Transverse colon (tissue), 4 donors: ENCODE measurements around the gene CMTM3. TPM values are rescaled to one million over a fixed set of nuclear protein-coding genes. Genes with fewer than 3 reads are reported as not detected.

Experiments used
- DNase-seq: peaks from one replicate; pipeline ENCODE4 v3.0.0-alpha.2; 2019
- H3K27ac ChIP-seq, 4 donors: fragments of 200-600 bp; sonication (generic); 2 replicates each; pipeline ENCODE4 v1.5.1; 2016 to 2018; ENCODE audit warnings: inconsistent platforms in 4 of 4
- H3K27me3 ChIP-seq: fragments of 200-600 bp; sonication (generic); 2 replicates; pipeline ENCODE4 v1.5.1; 2017; ENCODE audit warnings: inconsistent platforms
- H3K36me3 ChIP-seq, 4 donors: fragments of 200-600 bp; sonication (generic); 2 replicates each; pipeline ENCODE4 v1.5.1; 2017 to 2019; ENCODE audit warnings: inconsistent platforms in 4 of 4
- H3K4me1 ChIP-seq, 4 donors: fragments of 200-600 bp; sonication (generic); 2 replicates each; pipeline ENCODE4 v1.5.1; 2017 to 2020; ENCODE audit warnings: inconsistent platforms in 4 of 4
- H3K4me3 ChIP-seq, 4 donors: fragments of 200-600 bp; sonication (generic); 1 replicate in 1 of 4; 2 replicates in 3 of 4; pipeline versions ENCODE4 v1.5.1 to v1.6.1; 2017 to 2019; ENCODE audit warnings: inconsistent platforms in 4 of 4
- H3K9me3 ChIP-seq, 2 donors: fragments of 200-600 bp; sonication (generic); 2 replicates each; pipeline ENCODE4 v1.5.1; 2017 to 2019; ENCODE audit warnings: inconsistent platforms in 2 of 2
- CTCF ChIP-seq, 5 experiments: fragments of 200-600 bp in 3 of 5; fragments of 450-650 bp in 2 of 5; sonication (generic) in 3 of 5; IDR thresholded peaks; 1 replicate in 2 of 5; 2 replicates in 3 of 5; pipeline ENCODE4 v1.5.1; 2016 to 2017; ENCODE audit warnings: antibody characterized with exemption in 5 of 5, inconsistent platforms in 3 of 5, mild to moderate bottlenecking in 2 of 5, moderate library complexity in 1 of 5
- EP300 ChIP-seq: sonication (generic); formaldehyde crosslinking; IDR thresholded peaks from one replicate; pipeline ENCODE4 v1.6.1; 2017; ENCODE audit warnings: antibody characterized with exemption, low read depth
- POLR2A ChIP-seq: fragments of 450-650 bp; IDR thresholded peaks from one replicate; pipeline ENCODE4 v1.6.1; 2016; ENCODE audit warnings: antibody characterized with exemption, mild to moderate bottlenecking, moderate library complexity
- POLR2AphosphoS5 ChIP-seq, 3 donors: sonication (generic); formaldehyde crosslinking; IDR thresholded peaks; one replicate each; pipeline ENCODE4 v1.6.1; 2016; ENCODE audit warnings: antibody characterized with exemption in 3 of 3
- WGBS, 2 donors: methylation state at CpG; one replicate each; pipeline ENCODE4 v1.1.5; 2018; ENCODE audit warnings: low coverage in 1 of 2; 5-methylcytosine and 5-hydroxymethylcytosine counted together
- in situ Hi-C, 4 donors: fragments of 200-750 bp; cut with MboI; loops; one replicate each; pipeline versions ENCODE4 v1.15.0 to v1.15.1; 2017; ENCODE audit warnings: low sequenced_read_pairs in 3 of 4, low pct_ligation_motif_present in 1 of 4, low pct_unique_long_range_greater_than_20kb in 1 of 4
- intact Hi-C: fragments of 100-400 bp; cut with DNase I; formaldehyde crosslinking; loops from one replicate; pipeline ENCODE4 v1.15.1; 2023; ENCODE audit warnings: low total_unique reads
- total RNA-seq, 4 donors: library from RNA; depleted of rRNA; stranded (reverse); fragments of >200 nt; gene quantifications; one replicate each; pipeline ENCODE4 v1.1.0, GENCODE V29; 2016

CMTM3 gene
- total RNA-seq, 4 donors from 2014 or later: 2.4 to 11.6 (median 6.1) TPM; not detected in 1

- H3K27me3 ChIP-seq: no peaks in the 10 kb centered on the region
- H3K36me3 ChIP-seq: peaks cover 0 to 5% (median 0%) of the 10 kb centered on the region in 4 donors
- H3K27ac ChIP-seq: no peak overlapping the region
- in situ Hi-C loops: no loop called here
- DNase-seq: no peak
- H3K4me1 ChIP-seq: no peaks in the 10 kb centered on the region
- 85% methylated on average over 5 of the region's 5 CpGs; no CpG with 5 or more reads in 1 of the 2 donors for WGBS, 2 donors
- no peak for TF ChIP-seq EP300
- TF ChIP-seq CTCF (IDR thresholded peaks at IDR 0.05): no peak
- H3K9me3 ChIP-seq: no peaks in the 10 kb centered on the region
- intact Hi-C loops: no loop called here
- no peak overlapping the region for H3K4me3 ChIP-seq
These were observed 31.7 kb downstream of the CMTM3 start for GRCh38 chr16:66636199-66636598.

GRCh38 chr16:66637806-66638205 lies 33.3 kb downstream of the CMTM3 start:
- Histone ChIP-seq H3K36me3 (peaks cover 0 to 5% (median 0%) of the 10 kb centered on the region in 4 donors), H3K27me3 (no peaks in the 10 kb centered on the region), H3K27ac (no peak overlapping the region), H3K9me3 (no peaks in the 10 kb centered on the region), H3K4me3 (no peak overlapping the region), H3K4me1 (no peaks in the 10 kb centered on the region)
- intact Hi-C loops: no loop called here
- WGBS, 2 donors: 91 to 100% methylated on average over 2 to 3 of the region's 3 CpGs
- DNase-seq: no peak
- TF ChIP-seq POLR2A: no peak
- in situ Hi-C loops: no loop called here

GRCh38 chr16:66639091-66639885 lies 34.8 kb downstream of the CMTM3 start:
- WGBS, 2 donors: 86 to 87% methylated on average over 5 to 6 of the region's 6 CpGs
- in situ Hi-C loops: no loop called here

GRCh38 chr16:66640724-66641314 lies 36.3 kb downstream of the CMTM3 start:
- H3K27ac ChIP-seq: no peak overlapping the region
- in situ Hi-C loops (no loop called here), intact Hi-C loops (no loop called here)
- WGBS, 2 donors: 90% methylated on average over 3 of the region's 3 CpGs; no CpG with 5 or more reads in 1 of the 2 donors
- no peak for DNase-seq
- peaks cover 0 to 4% (median 0%) of the 10 kb centered on the region in 4 donors for H3K36me3 ChIP-seq
- H3K4me1 ChIP-seq: no peaks in the 10 kb centered on the region
- no peaks in the 10 kb centered on the region for H3K9me3 ChIP-seq
- TF ChIP-seq EP300: no peak
- no peak for TF ChIP-seq POLR2A
- TF ChIP-seq CTCF (IDR thresholded peaks at IDR 0.05): no peak
- no peak for TF ChIP-seq POLR2AphosphoS5 (IDR thresholded peaks at IDR 0.05)
- no peak overlapping the region for H3K4me3 ChIP-seq
- no peaks in the 10 kb centered on the region for H3K27me3 ChIP-seq

More at GRCh38 chr16:66639091-66639885, 34.8 kb downstream of the CMTM3 start:
- Histone ChIP-seq H3K27me3 (no peaks in the 10 kb centered on the region), H3K4me1 (no peaks in the 10 kb centered on the region), H3K27ac (no peak overlapping the region), H3K4me3 (no peak overlapping the region), H3K9me3 (no peaks in the 10 kb centered on the region), H3K36me3 (peaks cover 0 to 5% (median 0%) of the 10 kb centered on the region in 4 donors)
- intact Hi-C loops: no loop called here
- TF ChIP-seq POLR2A (no peak), POLR2AphosphoS5 (IDR thresholded peaks at IDR 0.05) (no peak), CTCF (IDR thresholded peaks at IDR 0.05) (no peak), EP300 (no peak)
- no peak for DNase-seq
